ENCODE measurements around the gene USP10.

Gene USP10

DNA sequence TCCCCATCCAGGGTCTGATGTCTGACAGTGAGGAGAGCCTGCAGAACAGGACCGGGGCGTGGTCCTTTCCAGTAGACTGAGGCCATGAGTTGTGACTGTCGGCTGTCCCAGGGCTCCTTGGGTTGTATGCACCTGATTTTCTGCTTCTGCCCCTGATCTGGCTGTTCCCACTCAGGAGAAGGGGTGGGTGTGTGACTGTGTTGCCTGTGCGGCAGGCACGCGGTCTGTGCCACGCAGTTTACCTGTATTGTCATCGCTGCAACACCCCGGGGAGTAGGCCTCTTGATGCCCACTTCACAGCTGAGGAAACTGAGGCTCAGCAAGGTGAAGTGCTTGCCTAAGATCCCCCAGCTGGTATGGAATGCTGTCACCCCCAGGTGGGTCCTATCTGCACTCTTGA lies 121.4 kb downstream of the USP10 start:
- Histone ChIP-seq H4K20me1 (ENCODE audit: insufficient read depth, low read length, poor library complexity, severe bottlenecking) (no peaks in the 10 kb centered on the region), H3K4me1 (ENCODE audit: insufficient read depth, low read length, poor library complexity, severe bottlenecking) (no peaks in the 10 kb centered on the region), H3K9ac (ENCODE audit: low read depth, low read length, poor library complexity, severe bottlenecking) (no peak overlapping the region), H2AFZ (ENCODE audit: low read length) (no peak overlapping the region), H3K36me3 (ENCODE audit: insufficient read depth, low read length) (no peaks in the 10 kb centered on the region), H3K79me2 (ENCODE audit: insufficient read depth, low read length) (no peaks in the 10 kb centered on the region), H3K9me3 (ENCODE audit: insufficient read depth, low read depth, low read length) (no peaks in the 10 kb centered on the region), H3F3A (ENCODE audit: low read depth) (no peaks in the 10 kb centered on the region), H3K4me2 (ENCODE audit: low read depth, low read length, poor library complexity, severe bottlenecking) (no peak overlapping the region), H3K4me3 (ENCODE audit: low read length, poor library complexity, severe bottlenecking) (no peak overlapping the region), H3K9me2 (replicated peaks; ENCODE audit: low read depth, low read length) (no peaks in the 10 kb centered on the region), H3K27me3 (ENCODE audit: insufficient read depth, low read length, poor library complexity, severe bottlenecking) (no peaks in the 10 kb centered on the region)
- TF ChIP-seq, protein P1, sequence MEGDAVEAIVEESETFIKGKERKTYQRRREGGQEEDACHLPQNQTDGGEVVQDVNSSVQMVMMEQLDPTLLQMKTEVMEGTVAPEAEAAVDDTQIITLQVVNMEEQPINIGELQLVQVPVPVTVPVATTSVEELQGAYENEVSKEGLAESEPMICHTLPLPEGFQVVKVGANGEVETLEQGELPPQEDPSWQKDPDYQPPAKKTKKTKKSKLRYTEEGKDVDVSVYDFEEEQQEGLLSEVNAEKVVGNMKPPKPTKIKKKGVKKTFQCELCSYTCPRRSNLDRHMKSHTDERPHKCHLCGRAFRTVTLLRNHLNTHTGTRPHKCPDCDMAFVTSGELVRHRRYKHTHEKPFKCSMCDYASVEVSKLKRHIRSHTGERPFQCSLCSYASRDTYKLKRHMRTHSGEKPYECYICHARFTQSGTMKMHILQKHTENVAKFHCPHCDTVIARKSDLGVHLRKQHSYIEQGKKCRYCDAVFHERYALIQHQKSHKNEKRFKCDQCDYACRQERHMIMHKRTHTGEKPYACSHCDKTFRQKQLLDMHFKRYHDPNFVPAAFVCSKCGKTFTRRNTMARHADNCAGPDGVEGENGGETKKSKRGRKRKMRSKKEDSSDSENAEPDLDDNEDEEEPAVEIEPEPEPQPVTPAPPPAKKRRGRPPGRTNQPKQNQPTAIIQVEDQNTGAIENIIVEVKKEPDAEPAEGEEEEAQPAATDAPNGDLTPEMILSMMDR (conservative IDR thresholded peaks at IDR 0.05; ENCODE audit: low read length) = no peak
- no peak for TF ChIP-seq EZH2phosphoT487 (IDR thresholded peaks at IDR 0.05; ENCODE audit: borderline replicate concordance)

GRCh38 chr16:84821728-84822689 lies 122.2 kb downstream of the USP10 start:
- Histone ChIP-seq H4K20me1 (ENCODE audit: insufficient read depth, low read length, poor library complexity, severe bottlenecking) (no peaks in the 10 kb centered on the region), H3K79me2 (ENCODE audit: insufficient read depth, low read length) (no peaks in the 10 kb centered on the region), H3K9me3 (ENCODE audit: insufficient read depth, low read depth, low read length) (no peaks in the 10 kb centered on the region), H3K4me2 (ENCODE audit: low read depth, low read length, poor library complexity, severe bottlenecking) (no peak overlapping the region), H2AFZ (ENCODE audit: low read length) (no peak overlapping the region), H3K4me1 (ENCODE audit: insufficient read depth, low read length, poor library complexity, severe bottlenecking) (no peaks in the 10 kb centered on the region), H3K9me2 (replicated peaks; ENCODE audit: low read depth, low read length) (no peaks in the 10 kb centered on the region), H3K9ac (ENCODE audit: low read depth, low read length, poor library complexity, severe bottlenecking) (no peak overlapping the region), H3K36me3 (ENCODE audit: insufficient read depth, low read length) (no peaks in the 10 kb centered on the region), H3K4me3 (ENCODE audit: low read length, poor library complexity, severe bottlenecking) (no peak overlapping the region), H3K27me3 (ENCODE audit: insufficient read depth, low read length, poor library complexity, severe bottlenecking) (no peaks in the 10 kb centered on the region), H3F3A (ENCODE audit: low read depth) (no peaks in the 10 kb centered on the region)
- no peak for TF ChIP-seq EZH2phosphoT487 (IDR thresholded peaks at IDR 0.05; ENCODE audit: borderline replicate concordance)
- TF ChIP-seq, protein P1 (conservative IDR thresholded peaks at IDR 0.05; ENCODE audit: low read length) = no peak

- H2AFZ ChIP-seq (ENCODE audit: low read length) = no peak overlapping the region
- no peak overlapping the region for H3K4me3 ChIP-seq (ENCODE audit: low read length, poor library complexity, severe bottlenecking)
- H3K9me3 ChIP-seq (ENCODE audit: insufficient read depth, low read depth, low read length) = no peaks in the 10 kb centered on the region
- no peaks in the 10 kb centered on the region for H3F3A ChIP-seq (ENCODE audit: low read depth)
- no peaks in the 10 kb centered on the region for H3K79me2 ChIP-seq (ENCODE audit: insufficient read depth, low read length)
- no peaks in the 10 kb centered on the region for H4K20me1 ChIP-seq (ENCODE audit: insufficient read depth, low read length, poor library complexity, severe bottlenecking)
- H3K4me1 ChIP-seq (ENCODE audit: insufficient read depth, low read length, poor library complexity, severe bottlenecking) = no peaks in the 10 kb centered on the region
- no peaks in the 10 kb centered on the region for H3K27me3 ChIP-seq (ENCODE audit: insufficient read depth, low read length, poor library complexity, severe bottlenecking)
- TF ChIP-seq, protein P1 (conservative IDR thresholded peaks at IDR 0.05; ENCODE audit: low read length) = no peak
- no peak for TF ChIP-seq EZH2phosphoT487 (IDR thresholded peaks at IDR 0.05; ENCODE audit: borderline replicate concordance)
- H3K9ac ChIP-seq (ENCODE audit: low read depth, low read length, poor library complexity, severe bottlenecking) = no peak overlapping the region
- no peaks in the 10 kb centered on the region for H3K9me2 ChIP-seq (replicated peaks; ENCODE audit: low read depth, low read length)
- no peaks in the 10 kb centered on the region for H3K36me3 ChIP-seq (ENCODE audit: insufficient read depth, low read length)
- H3K4me2 ChIP-seq (ENCODE audit: low read depth, low read length, poor library complexity, severe bottlenecking) = no peak overlapping the region
These were observed 123.2 kb downstream of the USP10 start for GRCh38 chr16:84822990-84823389.

Data from Loucy (cell line).